Stimulated activated CD4-positive, alpha-beta T cell treated with anti-CD3 and anti-CD28 coated beads, Interleukin-12 subunit alpha, Interleukin-12 subunit beta, amount 100 ng/mL, for 4 hours (primary cell): ENCODE measurements around the gene CORO1C.
"Not testable (repeated sequence)": the region's sequence is repeated elsewhere in the genome, so short reads cannot be mapped to it uniquely, and the experiment has no call there.

ENCODE experiments used
- DNase-seq: peaks from one replicate; pipeline ENCODE4 v3.0.0-alpha.2; 2020

CORO1C gene

DNA sequence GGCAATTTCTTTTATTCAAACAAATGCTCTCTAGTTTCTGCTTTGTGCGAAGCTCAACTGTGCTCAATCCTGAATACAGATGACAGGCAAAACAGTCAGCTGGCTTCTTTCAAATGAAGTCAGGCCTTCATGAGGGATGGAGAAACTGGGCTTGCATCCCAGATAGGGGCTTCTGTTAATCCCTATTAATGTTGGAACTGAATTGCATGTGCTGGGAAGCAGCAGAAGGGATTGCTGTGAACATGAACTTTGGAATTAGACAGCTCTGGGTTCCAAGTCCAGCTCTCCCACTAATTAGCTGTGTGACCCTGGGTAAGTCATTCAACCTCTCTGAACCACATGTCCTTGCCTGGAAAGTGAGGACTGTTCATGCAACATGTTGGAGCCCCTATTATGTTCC, 21.1 kb upstream of the CORO1C start:
- DNase-seq = no peak

GRCh38 chr12:108751821-108752220, 20.5 kb upstream of the CORO1C start:
- no peak for DNase-seq

DNA sequence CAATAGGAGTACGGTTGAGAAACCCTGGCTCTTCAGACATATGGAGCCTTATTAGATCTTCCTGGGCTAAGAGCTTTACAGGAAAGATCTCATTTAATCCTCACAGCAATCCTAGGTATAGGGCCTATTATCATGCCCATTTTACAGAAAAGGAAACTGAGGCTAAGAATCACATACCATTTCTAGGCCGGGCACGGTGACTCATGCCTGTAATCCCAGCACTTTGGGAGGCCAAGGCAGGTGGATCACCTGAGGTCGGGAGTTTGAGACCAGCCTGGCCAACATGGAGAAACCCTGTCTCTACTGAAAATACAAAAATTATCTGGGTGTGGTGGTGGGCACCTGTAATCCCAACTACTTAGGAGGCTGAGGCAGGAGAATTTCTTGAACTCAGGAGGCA, 19.7 kb upstream of the CORO1C start:
- not testable (repeated sequence) for DNase-seq

DNA sequence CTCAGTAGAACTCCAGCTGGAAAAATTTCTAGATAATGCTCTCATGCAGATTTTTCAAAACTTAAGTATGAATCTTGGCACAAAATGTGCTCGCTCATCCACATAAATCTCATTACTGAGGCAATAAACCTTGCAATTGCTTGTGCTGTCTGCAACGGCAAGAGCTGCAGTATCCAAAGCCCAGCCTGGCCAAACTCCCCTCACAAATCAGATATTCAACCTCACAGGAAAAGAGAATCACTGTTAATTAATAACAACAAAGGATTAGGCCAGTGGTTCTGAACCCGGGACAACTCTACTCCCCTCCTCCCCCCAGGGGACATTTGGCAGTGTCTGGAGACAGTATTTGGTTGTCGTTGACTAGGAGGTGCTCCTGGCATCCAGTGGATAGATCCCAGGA, 19.2 kb upstream of the CORO1C start:
- DNase-seq = no peak

GRCh38 chr12:108747563-108747962, 16.2 kb upstream of the CORO1C start:
- DNase-seq = no peak

DNA sequence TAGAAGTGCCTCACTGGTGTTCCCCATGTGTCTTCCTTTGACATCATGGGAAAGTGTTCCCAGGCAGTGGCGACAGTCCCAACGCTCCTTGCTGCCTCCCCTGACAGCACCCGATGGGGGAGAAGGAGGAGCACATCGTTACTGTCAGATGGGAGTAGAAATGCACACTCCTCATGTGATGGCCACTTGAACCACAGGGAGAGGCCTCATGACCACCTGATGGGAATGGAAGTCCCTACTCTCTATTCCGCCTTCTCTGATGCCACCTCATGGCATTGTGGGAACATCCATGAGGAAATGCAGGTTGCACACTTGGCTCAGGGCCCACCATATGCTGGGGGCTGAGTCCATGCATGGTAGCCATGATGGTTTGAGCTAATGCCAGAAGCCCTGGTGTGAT, 14.3 kb upstream of the CORO1C start:
- no peak for DNase-seq

- DNase-seq = no peak
These were observed 12.9 kb upstream of the CORO1C start for GRCh38 chr12:108744021-108744897.

GRCh38 chr12:108738170-108738569, 6.9 kb upstream of the CORO1C start:
- DNase-seq = no peak

- no peak for DNase-seq
These were observed 4.5 kb upstream of the CORO1C start for GRCh38 chr12:108735855-108736254.

GRCh38 chr12:108734200-108734906, 3.0 kb upstream of the CORO1C start:
- no peak for DNase-seq

DNA sequence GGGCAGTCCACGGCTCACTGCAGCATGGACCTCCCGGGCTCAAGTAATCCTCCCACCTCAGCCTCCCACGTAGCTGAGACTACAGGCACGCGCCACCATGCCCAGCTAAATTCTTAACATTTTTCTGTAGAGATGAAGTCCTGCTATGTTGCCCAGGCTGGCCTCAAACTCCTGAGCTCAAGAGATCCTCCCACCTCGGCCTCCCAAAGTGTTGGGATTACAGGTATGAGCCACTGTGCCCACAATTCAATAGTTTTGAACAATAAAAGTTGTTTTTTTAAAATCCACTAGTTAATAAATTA, 1.9 kb upstream of the CORO1C start:
- not testable (repeated sequence) for DNase-seq

GRCh38 chr12:108732489-108733229, 1.3 kb upstream of the CORO1C start:
- DNase-seq = no peak

DNA sequence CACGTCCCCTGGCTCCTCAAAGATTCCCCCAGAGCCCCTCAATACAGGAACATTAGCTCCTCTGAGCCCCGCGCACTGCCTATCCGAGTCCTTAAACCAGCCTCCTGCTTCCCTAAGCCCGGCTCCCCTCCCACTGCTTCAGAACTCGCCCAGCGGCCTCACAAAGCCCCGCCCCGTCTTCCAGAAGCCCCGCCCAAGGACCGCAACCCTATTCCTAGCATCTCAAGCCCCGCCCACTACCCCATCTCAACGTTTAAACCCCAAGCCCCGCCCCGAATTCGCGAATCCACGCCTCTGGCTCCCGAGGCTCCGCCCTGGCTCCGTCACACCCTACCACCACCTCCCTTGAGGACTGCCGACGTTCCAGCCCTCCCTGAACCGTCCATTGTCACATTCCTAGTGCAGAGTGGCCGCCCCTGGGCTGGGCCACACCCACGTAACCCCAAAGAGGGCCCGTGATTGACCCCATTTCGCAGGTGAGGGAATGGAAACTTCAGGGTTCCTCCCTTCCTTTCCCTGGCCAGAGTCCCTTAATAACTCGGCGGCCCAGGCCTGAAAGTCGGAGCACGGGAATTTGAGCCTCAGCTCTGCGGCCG, 646 bp upstream of the CORO1C start:
- DNase-seq = peak; percentile 97

DNA sequence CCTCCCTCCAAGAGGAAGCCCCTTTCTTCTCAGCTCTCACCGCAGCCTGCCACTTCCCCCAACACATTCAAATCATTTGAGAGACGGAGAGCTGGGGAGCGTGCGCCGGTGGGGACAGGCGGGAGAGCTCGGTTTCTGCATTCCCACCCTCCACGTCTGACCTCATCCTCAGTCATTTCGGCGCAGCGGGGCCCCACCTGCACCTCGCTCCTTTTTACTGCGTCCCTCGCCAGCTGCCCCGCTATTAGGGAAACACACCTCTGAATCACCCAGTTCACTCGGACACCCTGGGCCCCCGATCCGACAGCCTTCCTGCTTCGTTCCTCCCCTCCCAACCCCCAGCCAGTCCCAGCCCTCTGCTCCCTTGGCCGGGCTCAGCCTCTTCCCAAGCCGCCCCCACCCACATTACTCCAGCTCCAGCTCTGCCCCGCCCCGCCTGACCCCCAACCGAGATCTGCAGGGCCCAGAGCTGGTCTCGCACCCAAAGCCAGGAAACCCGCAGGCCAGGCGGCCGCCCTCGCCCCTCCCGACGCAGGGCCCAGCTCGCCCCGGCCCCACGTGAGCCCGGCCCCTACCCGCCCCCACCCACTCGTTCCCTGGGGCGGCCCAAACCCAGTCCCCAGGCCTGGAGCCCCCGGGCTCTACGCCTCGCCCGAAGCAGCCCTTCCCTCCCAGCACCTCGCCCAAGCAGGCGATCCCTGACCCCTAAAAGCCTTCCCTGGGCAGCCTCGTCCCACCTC, 783 bp downstream of the CORO1C start:
- DNase-seq = peak; percentile 27

- DNase-seq = no peak
These were observed 1.5 kb downstream of the CORO1C start for GRCh38 chr12:108729612-108730364.

DNA sequence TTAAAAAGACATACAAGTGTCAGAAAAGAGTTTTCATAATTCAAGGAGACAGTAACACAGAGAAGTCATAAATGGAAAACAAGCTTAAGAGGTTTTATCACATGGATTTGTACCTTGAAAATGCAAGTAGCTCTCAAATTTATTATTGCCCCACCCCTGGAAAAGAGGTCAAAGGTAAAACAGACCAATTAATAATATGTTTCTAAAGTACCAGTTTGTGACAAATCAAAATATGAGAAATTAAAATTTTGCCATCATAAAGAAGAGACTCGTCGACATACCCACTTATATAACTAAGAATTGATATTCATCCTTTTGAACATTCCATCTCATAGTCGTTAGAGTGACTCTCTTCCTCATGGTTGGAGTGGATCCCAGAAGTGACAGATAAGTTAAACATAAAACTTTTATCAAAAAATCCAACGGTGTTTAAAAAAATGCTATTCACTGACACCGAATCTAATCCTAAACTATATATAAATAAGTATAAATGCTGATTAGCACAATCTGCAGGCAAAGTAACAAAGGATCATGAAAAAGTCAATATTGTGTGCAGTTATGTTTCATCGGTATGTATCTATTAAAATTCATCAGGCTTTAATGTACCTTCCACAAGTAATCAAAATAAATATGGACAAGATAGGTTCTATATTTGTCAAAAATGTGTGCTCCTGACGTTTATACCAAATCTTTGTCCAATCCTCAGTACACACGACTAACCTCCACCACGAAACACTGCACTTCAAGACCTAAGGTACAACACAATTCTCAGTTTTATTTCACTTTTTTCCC, 2.3 kb downstream of the CORO1C start:
- no peak for DNase-seq

GRCh38 chr12:108727868-108728735, 3.2 kb downstream of the CORO1C start:
- DNase-seq = no peak

DNA sequence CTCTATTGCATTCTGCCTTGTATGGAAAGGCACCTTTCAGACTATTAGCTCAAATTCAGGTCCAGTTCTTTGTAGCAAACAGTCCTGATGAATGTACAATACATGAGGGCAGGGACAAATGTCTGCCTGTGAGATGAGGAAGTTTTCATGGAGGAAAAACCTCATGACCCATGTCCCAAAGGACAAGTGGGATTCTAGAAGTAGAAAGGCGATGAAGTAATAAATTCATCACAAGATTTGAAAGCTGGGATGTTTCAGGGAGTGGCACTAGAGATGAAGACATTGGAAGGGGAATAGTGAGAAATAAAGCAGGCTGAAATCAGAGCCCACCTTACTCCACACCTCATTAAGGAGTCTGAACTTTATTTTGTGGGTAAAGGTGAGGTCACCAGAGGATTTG, 4.2 kb downstream of the CORO1C start:
- DNase-seq = no peak

GRCh38 chr12:108724890-108725151, 6.5 kb downstream of the CORO1C start:
- no peak for DNase-seq
